ENCODE results near the gene NTNG1.
"Not testable (repeated sequence)": the region's sequence is repeated elsewhere in the genome, so short reads cannot be mapped to it uniquely, and the experiment has no call there.

Gene NTNG1

DNA sequence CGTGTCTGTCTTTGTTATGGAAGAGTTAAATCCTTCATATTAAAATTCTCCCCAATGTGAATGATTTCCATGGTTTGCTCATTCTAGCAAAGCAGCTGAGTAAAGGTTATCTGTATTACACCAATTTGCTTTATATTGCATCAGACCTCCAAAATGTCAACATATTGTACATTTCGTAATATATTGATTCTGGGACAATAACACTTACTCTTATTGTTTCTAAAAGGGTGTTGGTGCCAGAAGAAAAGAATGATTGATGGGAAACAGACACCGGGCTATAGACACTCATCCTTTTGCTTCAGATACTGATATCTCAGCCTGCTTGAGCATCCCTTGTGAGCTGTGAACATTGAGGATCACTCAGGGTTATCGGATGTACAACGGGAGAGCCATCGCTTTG, 7.0 kb downstream of the NTNG1 start:
- no peak for DNase-seq

DNA sequence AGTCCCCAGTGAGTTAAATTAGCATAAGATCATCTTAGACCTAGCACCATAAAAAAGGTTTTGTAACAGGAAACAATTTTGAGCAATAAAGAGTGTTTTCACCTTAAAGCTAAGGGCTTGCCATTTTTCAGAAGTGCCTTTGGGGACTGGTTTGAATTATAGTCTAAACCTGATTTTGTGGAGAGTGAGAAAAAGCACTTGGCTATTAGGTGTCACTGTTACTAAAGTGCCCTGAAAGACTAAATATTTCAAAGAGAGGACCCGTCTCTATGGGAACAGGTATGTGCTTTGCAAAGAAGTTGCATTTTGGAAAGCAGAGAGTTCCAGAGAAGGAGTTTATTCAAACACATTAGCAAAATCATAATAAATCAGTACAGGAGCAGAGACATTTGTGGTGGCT, 9.1 kb downstream of the NTNG1 start:
- no peak for DNase-seq

DNA sequence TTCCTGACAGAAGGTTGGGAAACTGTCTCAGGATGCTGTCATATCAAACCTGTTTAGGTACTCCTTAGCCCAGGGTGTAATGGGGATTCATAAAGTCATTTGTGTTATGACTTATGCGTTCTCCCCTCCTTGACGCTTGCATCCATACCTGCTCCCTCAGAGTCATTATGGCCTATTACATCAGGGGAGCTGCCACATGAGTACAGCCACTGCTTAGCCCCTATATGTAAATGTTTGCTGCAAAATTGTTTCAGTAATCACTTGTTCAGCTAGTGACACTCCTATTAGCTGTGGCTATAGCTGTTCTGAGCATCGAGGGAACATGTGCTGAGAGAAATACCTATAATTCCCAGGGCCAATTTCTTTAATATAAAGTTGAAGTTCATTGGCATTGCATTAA, 10.5 kb downstream of the NTNG1 start:
- DNase-seq, result no peak

DNA sequence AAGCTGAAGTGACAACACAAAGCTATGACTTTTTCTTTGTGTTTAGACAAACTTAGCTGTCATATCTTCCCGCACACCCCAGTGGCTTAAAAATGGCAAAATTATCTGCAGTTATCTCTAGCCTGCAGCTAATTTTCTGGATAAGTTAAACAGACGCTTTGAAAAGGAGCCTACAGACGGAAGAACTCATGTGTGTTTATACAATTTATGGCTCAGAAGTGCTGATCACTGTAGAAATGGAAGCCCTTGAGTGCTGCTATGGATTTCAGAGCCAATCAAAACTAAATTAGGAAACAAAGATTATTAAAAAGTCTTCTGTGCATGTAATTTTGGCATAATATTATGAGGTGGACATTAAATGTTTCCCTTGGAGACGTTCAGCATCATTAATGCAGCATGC, 11.6 kb downstream of the NTNG1 start:
- DNase-seq, result no peak

DNA sequence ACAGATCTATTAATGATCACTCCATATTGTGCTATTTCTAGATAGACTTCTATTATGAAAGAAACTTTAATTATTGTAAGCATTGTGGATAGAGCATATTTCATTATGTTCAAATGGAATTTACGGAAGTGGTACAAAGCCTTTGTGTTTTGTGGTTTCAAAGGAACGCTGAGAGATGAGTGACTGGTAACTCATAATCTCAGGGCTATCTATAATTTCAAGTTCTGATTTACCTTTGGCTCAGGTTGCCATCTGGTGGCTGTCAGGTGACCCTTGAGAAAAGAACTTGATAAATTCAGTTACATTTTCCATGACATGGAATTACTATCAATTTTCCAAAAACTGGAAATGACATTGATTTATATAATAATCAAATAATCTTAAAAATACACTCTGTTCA, 12.2 kb downstream of the NTNG1 start:
- DNase-seq, result no peak

DNA sequence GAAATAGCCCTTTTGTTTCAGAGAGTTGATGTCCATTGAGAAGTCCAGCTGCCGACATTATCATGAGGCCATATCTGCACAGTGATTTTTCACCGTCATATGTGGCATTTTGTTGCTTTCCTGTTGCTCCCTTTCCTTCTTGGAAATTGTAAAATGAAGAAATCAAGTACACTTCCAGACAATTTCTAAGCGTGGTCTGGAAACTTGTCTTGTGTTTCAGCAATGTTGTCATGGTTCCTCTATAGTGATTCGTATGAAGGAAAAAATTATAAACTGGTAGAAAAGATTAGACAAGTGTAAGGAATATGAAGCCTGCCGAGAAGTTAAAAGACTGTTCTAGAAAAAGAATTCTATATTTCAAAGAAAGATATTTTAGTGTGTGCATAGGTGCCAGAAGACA, 17.7 kb downstream of the NTNG1 start:
- no peak for DNase-seq

DNA sequence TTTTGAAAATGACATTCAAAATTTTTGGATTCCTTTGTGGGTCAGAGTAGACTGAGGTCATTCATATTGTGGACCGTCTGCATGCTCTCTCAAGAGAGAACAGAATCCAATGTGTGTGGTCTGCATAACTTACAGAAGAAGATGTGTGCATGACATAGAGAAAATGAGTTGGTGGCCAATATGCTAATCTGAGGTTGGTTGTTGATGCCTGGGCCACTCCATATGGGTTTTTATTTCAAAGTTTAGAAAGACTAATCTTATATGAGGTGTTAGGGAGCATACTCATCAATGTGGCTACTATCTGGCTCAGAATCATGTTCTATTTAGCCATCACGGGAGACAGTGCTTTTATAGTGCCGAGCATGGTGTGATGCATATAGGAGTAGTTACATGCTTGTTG, 18.2 kb downstream of the NTNG1 start:
- DNase-seq, result no peak

DNA sequence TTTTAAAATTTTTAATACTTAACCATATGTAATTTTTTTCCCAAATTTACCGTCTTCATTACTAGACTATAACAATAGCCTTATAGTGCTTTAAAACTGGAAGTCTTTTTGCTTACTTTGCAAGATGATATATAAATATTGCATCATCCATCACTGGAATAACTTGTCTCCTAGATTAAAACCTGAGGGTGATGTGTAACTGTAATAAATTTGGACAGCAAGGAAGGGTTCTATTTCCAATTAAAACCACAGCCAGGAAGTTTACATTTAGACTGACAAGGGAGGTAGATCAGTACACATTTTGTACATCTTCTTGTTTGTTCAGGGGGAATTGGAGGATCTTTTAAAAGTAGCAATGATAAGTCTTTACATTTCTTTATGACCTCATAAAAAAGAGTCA, 21.9 kb downstream of the NTNG1 start:
- no peak for DNase-seq

DNA sequence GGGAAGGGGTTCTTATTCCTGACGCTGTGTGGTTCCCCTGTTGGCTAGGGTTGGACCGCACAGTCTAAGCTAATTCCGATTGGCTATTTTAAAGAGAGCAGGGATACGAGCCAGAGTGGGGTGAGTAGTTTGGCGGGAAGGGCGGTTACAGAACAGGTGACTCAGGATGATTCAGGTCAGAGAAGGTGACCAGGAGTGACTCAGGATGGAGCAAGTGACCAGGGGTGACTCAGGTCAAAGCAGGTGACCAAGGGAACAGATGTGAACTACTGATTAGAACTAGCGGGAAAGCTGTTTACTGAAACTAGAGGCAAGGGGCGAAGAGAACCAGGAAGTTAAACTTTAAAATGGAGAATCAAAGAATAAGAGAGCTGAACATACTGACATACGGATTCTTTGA, 24.1 kb downstream of the NTNG1 start:
- not testable (repeated sequence) for DNase-seq

DNA sequence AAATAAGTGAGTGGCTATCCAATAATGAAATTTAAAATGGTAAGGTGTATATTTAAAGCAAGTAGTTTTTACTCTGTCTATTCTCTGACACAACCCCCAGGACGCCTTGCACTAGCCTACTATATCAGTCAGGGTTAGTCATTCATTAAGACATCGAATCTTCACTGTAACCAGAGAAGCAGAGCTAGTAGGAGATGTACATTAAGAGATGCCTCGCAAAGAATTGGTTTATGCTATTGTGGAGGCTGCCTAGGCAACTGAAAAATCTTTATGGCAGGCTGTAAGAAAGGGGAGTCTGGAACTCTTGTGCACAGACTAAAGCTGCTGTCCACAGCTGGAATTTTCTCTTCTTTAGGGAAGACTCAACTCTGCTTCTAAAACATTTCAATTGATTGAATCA, 28.8 kb downstream of the NTNG1 start:
- DNase-seq, result no peak

DNA sequence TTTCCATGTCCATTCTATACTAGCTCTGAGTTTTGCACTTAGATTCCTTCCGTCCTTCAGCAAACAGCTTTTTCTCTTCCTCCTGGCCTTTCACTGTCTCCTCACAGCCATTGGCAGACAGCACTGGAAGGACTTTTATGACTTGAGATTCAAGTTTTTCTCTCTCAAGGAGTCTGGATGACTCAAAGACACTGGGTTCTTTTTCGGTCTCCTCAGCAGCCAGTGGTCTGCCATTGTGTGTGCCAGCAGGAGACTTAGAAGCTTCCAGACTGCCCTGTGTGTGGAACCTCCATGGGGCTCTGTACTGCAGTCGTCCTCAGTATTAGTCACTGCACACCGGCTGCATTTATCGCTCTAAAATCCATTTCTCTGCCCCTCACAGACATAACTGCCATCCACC, 30.5 kb downstream of the NTNG1 start:
- no peak for DNase-seq

DNA sequence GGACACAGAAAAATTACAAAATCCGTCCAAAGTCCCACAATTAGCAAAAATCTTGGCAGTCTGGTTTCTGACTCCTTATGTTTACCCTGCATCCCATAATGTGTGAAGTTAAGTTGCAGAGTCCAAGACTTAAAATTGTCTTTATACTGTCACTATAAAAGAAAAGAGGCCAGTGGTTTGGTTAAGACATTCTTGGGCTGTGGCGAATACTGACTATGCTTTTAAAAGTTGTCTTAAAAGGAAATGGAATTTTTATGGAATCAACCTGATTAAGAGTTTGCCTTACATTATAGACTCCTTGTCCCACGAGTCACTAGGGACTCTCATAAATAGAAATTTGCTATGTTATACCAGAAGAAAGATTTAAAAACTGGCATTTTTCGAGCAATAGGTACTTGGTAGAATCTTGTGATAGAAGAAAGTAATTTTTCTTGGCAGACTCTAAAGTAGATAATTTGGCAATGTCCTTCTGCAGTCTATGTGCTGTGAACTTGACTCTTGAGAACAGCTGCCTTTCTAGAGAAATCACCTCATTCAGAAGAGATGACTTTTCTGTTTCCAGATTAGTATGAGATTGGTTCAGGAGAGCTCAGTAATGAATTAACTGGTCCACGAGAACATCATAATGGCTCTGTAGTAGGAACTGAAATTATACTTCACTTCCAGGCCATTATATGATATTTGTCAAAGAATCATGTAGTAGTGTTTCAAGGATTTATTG, 31.8 kb downstream of the NTNG1 start:
- no peak for DNase-seq

DNA sequence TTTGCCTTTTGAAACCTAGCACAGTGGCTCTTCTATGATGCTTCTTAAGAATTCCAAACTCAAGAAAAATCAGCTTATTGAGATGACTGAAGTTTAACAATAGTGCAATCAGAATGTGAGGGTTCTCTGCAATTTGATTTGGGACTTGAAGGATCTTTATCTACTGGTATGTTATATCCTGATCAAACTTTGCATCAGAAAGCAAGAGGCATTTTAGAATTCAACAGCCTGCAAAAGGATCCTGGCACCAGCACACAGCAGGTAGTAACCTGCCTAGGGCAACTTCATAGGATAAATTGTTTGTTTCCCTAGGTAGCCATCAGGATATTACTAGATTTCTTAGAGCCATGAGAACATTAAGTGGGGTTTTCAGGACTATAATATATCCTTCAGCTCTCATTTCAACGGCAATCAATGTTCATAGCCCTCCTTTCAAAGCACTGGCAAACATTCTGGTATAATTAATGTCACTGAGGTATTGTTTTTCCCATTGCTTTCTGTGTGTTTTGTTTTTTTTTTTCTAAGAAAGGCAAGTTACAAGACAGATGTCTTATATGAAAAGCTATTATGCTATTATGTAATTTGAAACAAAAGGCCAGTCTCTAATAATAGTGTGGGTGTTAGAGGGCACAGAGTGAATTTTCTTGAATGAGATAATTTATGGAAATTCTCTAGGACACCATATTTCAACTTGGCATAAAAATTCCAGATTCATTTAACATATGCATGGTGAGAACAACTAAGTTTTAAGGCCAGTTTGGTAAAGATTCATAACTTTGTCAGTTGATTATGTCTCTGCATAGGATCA, 34.5 kb downstream of the NTNG1 start:
- DNase-seq, result no peak

DNA sequence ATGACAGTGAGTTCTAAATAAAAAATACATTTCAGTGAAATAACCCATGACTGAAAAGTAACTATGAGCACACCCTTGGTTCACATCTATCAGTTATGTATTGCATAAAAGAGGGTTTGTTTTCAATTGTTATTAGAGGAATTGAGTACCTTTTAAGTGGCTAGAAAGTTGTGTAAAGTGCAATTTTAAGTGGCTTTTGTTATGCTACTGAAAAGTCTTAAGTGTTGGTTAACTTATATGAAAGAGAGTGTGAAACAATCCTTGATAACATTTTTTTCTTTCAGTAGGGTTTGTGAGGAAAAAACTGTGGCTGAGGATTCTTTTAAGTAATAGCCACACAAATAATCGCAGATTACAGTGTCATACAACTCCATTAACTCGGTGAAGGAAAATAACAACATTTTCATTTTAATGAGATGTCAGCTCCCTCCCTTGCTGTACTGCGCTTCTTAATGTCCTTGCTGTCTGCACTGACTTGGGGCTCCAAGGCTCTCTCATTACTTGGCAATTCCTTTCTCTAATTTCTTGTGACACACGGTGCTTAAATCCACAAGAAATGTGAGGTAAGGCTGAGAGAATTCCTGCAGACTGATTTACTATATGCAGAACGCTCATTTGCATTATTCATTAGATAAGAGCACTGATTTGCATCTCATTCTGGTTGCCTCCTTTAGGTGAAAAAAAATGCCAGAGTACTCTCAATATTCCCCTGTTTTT, 40.6 kb downstream of the NTNG1 start:
- no peak for DNase-seq

DNA sequence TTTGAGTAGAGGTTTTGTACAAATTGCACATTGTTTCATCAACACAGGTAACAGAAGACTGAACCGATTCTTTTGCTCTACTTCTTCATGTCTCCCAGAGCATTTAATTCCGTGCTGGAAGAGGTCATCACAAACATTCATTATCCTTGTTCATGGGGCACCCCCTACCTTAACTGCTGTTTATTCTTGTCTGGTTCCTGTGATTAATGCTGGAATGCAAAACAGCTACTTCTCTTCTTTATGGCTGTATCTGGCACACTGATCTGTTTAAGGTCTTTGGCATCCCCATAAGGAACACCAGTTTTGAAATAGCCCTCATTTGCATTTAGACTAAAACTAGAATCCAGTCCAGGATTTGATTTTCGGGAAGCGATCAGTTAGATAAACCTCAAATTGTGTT, 42.2 kb downstream of the NTNG1 start:
- DNase-seq, result no peak

DNA sequence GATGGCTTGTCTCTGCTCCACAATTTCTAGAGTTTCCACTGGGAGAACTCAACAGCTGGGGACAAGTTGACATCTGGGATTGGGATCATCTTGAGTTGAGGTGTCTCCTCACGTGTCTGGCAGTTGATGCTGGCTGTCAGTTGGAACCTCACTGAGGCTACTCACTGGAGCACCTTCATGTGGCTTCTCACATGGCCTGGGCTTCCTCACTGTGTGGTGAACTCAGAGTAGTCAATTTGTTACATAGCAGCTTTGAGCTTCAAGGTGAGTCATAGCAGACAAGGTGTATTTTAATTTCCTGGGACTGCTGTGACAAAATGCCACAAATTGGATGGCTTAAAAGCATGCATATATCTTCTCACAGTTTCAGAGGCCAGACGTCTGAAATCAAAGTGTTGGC, 44.0 kb downstream of the NTNG1 start:
- DNase-seq, result no peak

DNA sequence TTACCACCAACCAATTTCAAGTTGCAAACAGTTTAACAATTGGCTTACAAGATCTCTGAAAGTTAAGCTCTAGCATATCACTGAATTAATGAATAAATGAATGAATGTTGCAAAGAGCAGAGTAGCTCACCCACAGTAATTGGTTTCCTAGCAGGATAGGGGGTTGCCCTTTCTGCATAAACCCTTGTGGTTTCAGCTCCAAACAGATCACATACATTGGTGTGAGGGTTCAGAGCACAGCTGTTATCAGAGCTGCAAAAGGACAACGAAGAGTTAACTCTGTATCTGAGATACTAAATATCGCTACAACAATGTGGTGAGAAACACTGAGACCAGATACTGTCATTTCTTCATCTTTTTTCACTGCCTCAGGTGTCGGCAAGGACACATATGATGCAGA, 46.6 kb downstream of the NTNG1 start:
- DNase-seq, result no peak

DNA sequence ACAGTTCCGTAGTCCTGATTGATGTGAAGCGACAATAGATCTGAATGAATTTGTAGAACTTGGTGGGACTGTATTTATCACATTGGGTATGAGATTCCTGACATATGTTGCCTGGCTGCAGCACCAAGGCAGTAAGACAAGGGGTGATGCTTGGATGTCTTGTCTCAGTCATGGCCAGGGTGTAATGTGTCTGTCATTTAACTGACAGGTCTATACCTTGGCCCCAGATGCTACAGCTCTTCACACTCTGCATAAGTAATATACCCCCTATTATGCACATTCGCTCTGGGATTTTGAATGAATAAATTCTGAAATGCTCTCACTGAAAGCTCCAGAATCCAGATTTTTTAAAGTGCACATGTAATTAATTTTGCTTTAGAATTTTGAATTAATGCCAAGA, 47.3 kb downstream of the NTNG1 start:
- DNase-seq, result no peak

DNA sequence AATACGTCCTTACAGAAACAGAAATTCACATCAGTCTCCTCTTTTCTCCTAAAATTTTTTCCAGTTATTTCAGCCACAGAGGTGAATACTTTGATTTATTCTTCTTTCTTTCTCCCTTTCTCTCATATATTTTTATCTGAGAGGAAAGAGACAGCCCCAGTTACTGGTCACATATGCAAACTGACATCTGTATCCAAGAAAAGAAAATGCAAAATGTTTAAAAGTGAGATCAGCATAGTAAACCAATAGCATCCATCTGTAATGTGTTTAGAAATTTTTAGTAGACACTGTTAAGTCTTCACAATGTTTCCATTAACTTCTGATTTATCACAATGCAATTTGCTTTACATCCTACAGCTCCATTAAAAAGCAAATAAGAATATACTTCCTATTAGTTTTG, 53.5 kb downstream of the NTNG1 start:
- no peak for DNase-seq

DNA sequence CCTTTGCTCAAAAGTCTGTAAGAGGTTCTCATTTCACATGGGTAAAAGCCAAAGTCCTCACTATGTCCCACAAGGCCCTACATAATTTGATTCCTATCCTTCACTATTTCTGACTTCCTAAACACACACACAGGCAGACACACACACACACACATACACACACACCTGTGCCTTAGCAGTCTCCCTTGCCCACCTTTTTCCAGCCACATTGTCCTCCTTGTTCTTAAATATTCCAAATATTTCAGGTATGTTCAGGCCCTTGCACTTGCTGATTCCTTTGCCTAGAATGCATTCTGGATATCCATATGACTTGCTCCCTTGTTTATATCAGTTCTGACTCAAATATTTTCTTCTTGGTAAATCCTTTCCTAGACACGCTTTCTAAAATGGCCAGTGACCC, 54.6 kb downstream of the NTNG1 start:
- no peak for DNase-seq

DNA sequence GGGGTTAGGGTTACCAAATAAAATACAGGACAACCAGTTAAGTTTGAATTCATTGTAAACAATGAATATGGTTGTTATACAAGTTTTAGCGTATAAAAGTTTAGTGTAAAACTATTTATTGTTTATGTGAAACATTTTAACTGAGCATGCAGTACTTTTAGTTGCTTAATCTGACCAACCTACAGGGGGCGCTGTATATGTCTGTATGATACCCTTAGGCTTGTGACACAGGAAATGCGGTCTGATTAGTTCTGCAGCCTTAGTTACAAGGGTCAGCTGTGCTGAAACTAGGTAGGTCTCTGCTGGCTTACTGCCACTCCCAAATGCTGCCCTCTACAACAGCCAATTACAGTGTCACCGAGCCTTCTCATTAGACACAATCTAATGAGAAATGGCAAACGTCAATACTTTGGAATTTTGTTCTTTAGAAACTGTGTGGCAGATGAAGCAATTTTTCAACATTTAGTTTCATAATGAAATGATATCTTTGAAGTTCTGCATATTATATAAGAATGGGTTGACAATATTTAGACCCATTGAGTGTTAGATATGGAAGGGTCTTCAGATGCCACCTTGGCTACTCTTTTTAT, 56.2 kb downstream of the NTNG1 start:
- DNase-seq, result no peak

DNA sequence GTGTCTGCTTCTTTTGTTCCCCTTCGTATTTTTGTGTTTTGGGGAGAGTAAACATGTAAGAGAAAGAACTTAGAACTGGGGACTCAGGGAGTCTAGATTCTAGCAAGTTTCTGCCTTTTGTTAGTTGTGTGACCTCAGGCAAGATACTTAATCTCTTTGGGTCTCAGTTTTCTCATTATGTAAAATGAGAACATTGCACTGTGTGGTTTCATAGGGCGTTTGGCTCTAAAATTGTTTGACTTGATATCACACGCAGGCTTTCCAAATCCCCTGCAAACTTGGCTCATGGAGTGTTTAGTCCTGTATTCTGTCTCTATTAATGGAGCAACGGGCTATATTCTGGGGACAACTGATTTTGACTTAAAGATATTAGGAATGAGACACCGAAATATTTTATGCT, 57.7 kb downstream of the NTNG1 start:
- DNase-seq, result no peak

DNA sequence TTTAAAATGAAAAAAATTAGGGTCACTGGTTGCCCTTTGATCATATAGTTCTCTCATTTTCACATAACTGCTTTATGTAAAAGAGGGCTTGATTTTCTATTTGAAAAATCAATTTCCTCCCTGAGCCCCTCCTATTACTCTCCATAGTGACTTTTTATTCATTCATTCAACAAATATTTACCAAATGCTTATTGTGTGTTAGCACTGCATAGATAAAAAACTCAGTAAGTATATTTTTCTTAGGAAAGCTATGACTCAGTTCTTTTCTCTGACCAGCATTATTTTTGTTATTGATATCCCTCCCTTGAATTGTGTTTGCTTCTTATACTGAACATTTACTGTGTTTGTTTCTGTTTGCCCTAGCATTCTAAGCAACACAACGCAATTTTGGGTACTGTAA, 59.8 kb downstream of the NTNG1 start:
- DNase-seq, result no peak

DNA sequence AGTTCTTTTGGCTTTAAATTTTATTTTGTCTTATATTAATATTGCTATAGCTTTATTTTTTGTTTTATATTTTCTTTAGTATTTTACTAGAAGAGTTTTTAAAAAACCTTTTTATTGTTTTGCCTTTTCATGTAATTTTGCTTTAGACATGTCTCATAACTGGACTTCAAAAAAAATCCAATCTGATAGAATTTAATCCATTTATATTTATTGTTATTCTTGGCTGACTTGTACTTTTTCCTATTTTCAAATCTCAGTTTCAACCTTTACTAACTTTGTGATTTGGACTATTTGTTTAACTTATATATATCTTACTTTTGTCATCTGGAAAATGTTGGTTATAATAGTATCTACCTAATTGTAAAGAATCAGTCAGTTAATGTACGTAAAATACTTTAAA, 61.2 kb downstream of the NTNG1 start:
- DNase-seq, result no peak

Measured in NCI-H2029 treated with DMSO at 0.1 percent for 48 hours (cell line).